Epithelial cell of esophagus (primary cell): ENCODE results near the gene CEMIP.

ENCODE experiments used
- DNase-seq: peaks from one replicate; pipeline ENCODE4 v3.0.0; 2010; ENCODE audit warnings: low read depth
- H3K4me3 ChIP-seq: 2 replicates; pipeline ENCODE4 v1.5.1; 2011; ENCODE audit warnings: mild to moderate bottlenecking, low read length, control low read depth
- TF ChIP-seq, protein P1 (sequence below): IDR thresholded peaks from 2 replicates; pipeline ENCODE4 v1.5.1; 2011; ENCODE audit warnings: low read depth, mild to moderate bottlenecking, low read length, control low read depth, inconsistent platforms; ENCODE audit not compliant: insufficient read depth; ENCODE audit errors: missing control alignments

CEMIP gene

GRCh38 chr15:80769153-80769828, 9.9 kb upstream of the CEMIP start:
- no peak for DNase-seq
- TF ChIP-seq, protein P1, sequence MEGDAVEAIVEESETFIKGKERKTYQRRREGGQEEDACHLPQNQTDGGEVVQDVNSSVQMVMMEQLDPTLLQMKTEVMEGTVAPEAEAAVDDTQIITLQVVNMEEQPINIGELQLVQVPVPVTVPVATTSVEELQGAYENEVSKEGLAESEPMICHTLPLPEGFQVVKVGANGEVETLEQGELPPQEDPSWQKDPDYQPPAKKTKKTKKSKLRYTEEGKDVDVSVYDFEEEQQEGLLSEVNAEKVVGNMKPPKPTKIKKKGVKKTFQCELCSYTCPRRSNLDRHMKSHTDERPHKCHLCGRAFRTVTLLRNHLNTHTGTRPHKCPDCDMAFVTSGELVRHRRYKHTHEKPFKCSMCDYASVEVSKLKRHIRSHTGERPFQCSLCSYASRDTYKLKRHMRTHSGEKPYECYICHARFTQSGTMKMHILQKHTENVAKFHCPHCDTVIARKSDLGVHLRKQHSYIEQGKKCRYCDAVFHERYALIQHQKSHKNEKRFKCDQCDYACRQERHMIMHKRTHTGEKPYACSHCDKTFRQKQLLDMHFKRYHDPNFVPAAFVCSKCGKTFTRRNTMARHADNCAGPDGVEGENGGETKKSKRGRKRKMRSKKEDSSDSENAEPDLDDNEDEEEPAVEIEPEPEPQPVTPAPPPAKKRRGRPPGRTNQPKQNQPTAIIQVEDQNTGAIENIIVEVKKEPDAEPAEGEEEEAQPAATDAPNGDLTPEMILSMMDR = no peak
- H3K4me3 ChIP-seq = no peak overlapping the region

- H3K4me3 ChIP-seq = no peak overlapping the region
- DNase-seq = no peak
- TF ChIP-seq, protein P1 = no peak
Measured at GRCh38 chr15:80769829-80770705, 9.1 kb upstream of the CEMIP start.

GRCh38 chr15:80773122-80773551, 6.0 kb upstream of the CEMIP start:
- no peak overlapping the region for H3K4me3 ChIP-seq
- TF ChIP-seq, protein P1 = no peak
- no peak for DNase-seq

- no peak for DNase-seq
- TF ChIP-seq, protein P1 = no peak
- no peak overlapping the region for H3K4me3 ChIP-seq
Measured at GRCh38 chr15:80773792-80774352, 5.3 kb upstream of the CEMIP start.

GRCh38 chr15:80774486-80774885, 4.7 kb upstream of the CEMIP start:
- TF ChIP-seq, protein P1 = no peak
- no peak overlapping the region for H3K4me3 ChIP-seq
- no peak for DNase-seq

GRCh38 chr15:80775338-80775737, 3.8 kb upstream of the CEMIP start:
- H3K4me3 ChIP-seq = no peak overlapping the region
- no peak for DNase-seq
- TF ChIP-seq, protein P1 = no peak
